ENCODE measurements around the gene A3GALT2.

The A3GALT2 gene

GRCh38 chr1:33368431-33368830 lies 47.5 kb upstream of the A3GALT2 start:
- Histone ChIP-seq H3K79me2 (ENCODE audit: insufficient read depth, low read depth) (no peaks in the 10 kb centered on the region), H3K27me3 (ENCODE audit: insufficient read depth, low read depth) (no peaks in the 10 kb centered on the region), H3K9ac (no peak overlapping the region), H2AFZ (ENCODE audit: low read depth) (no peak overlapping the region), H3K27ac (no peak overlapping the region), H3K4me2 (no peak overlapping the region), H3K36me3 (ENCODE audit: insufficient read depth) (no peaks in the 10 kb centered on the region), H3K4me3 (IDR thresholded peaks at IDR 0.05; ENCODE audit: insufficient read depth, low read depth, low read length) (no peak overlapping the region), H3K4me1 (ENCODE audit: low read depth, poor library complexity, severe bottlenecking) (peaks cover 11% of the 10 kb centered on the region), H4K20me1 (ENCODE audit: insufficient read depth) (no peaks in the 10 kb centered on the region)
- no peak for TF ChIP-seq CTCF (conservative IDR thresholded peaks at IDR 0.05; ENCODE audit: low read depth, low read length)

- no peak overlapping the region for H3K27ac ChIP-seq
- H3K36me3 ChIP-seq (ENCODE audit: insufficient read depth), result no peaks in the 10 kb centered on the region
- peak overlapping the region; percentile 25; the same call in 1 of the 2 replicates for H3K4me2 ChIP-seq
- peaks cover 11% of the 10 kb centered on the region for H3K4me1 ChIP-seq (ENCODE audit: low read depth, poor library complexity, severe bottlenecking)
- H3K79me2 ChIP-seq (ENCODE audit: insufficient read depth, low read depth), result no peaks in the 10 kb centered on the region
- H2AFZ ChIP-seq (ENCODE audit: low read depth), result peak overlapping the region; percentile 52; the same call in 1 of the 2 replicates
- TF ChIP-seq CTCF (conservative IDR thresholded peaks at IDR 0.05; ENCODE audit: low read depth, low read length), result peak; percentile 90
- H4K20me1 ChIP-seq (ENCODE audit: insufficient read depth), result no peaks in the 10 kb centered on the region
- no peaks in the 10 kb centered on the region for H3K27me3 ChIP-seq (ENCODE audit: insufficient read depth, low read depth)
- H3K4me3 ChIP-seq (IDR thresholded peaks at IDR 0.05; ENCODE audit: insufficient read depth, low read depth, low read length), result no peak overlapping the region
- H3K9ac ChIP-seq, result no peak overlapping the region
These were observed 46.8 kb upstream of the A3GALT2 start for GRCh38 chr1:33367485-33368405.

- Histone ChIP-seq H2AFZ (ENCODE audit: low read depth) (peak overlapping the region; percentile 52; the same call in 1 of the 2 replicates), H3K4me1 (ENCODE audit: low read depth, poor library complexity, severe bottlenecking) (peaks cover 11% of the 10 kb centered on the region), H3K4me2 (no peak overlapping the region), H4K20me1 (ENCODE audit: insufficient read depth) (no peaks in the 10 kb centered on the region), H3K4me3 (IDR thresholded peaks at IDR 0.05; ENCODE audit: insufficient read depth, low read depth, low read length) (no peak overlapping the region), H3K27me3 (ENCODE audit: insufficient read depth, low read depth) (no peaks in the 10 kb centered on the region), H3K36me3 (ENCODE audit: insufficient read depth) (no peaks in the 10 kb centered on the region), H3K79me2 (ENCODE audit: insufficient read depth, low read depth) (no peaks in the 10 kb centered on the region), H3K9ac (no peak overlapping the region), H3K27ac (no peak overlapping the region)
- TF ChIP-seq CTCF (conservative IDR thresholded peaks at IDR 0.05; ENCODE audit: low read depth, low read length), result no peak
These were observed 46.0 kb upstream of the A3GALT2 start for GRCh38 chr1:33366762-33367484.

- no peak for TF ChIP-seq CTCF (conservative IDR thresholded peaks at IDR 0.05; ENCODE audit: low read depth, low read length)
- H3K79me2 ChIP-seq (ENCODE audit: insufficient read depth, low read depth), result no peaks in the 10 kb centered on the region
- H3K27ac ChIP-seq, result no peak overlapping the region
- H3K36me3 ChIP-seq (ENCODE audit: insufficient read depth), result no peaks in the 10 kb centered on the region
- no peak overlapping the region for H3K4me3 ChIP-seq (IDR thresholded peaks at IDR 0.05; ENCODE audit: insufficient read depth, low read depth, low read length)
- H3K4me2 ChIP-seq, result no peak overlapping the region
- no peaks in the 10 kb centered on the region for H4K20me1 ChIP-seq (ENCODE audit: insufficient read depth)
- peaks cover 11% of the 10 kb centered on the region for H3K4me1 ChIP-seq (ENCODE audit: low read depth, poor library complexity, severe bottlenecking)
- no peaks in the 10 kb centered on the region for H3K27me3 ChIP-seq (ENCODE audit: insufficient read depth, low read depth)
- no peak overlapping the region for H3K9ac ChIP-seq
- H2AFZ ChIP-seq (ENCODE audit: low read depth), result no peak overlapping the region
These were observed 44.7 kb upstream of the A3GALT2 start for GRCh38 chr1:33365560-33365997.

All from KMS-11 (cell line).